ENCODE results near the gene CATSPERD. TPM values are rescaled to one million over a fixed set of nuclear protein-coding genes. Genes with fewer than 3 reads are reported as not detected.
A peak's percentile ranks its signal among the peaks of the same experiment; 100 is the strongest.

Gene CATSPERD
- total RNA-seq, 1 donor from 2014 or later: not detected

DNA sequence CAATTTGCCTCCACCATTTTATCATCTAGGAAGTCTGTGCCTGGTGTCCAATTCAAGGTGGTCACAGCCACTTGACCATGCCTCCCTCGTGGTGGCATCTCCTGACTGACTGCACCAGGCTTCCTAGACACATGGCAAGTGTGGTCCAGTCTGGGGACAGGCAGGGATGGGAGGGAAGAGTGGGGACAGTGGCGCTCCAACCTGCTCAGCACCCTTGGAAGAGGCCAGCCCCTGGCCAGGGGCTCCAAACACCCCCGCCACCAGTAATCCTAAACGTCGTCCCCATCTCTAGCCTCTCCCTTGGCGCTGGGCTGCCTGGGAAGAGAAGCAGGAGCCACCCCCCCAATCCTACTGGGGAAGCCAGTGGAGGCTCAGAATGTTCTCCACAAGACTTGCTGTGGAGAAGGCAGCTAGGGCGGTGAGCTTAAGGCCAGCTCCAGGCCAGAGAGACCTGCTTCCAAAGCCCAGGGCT is 27.7 kb upstream of the CATSPERD start:
- FAIRE-seq (no peak), DNase-seq (ENCODE audit: low read depth) (no peak)
- Mint-ChIP-seq H3K4me1 (ENCODE audit: low read depth, unreplicated experiment) (peaks cover 10% of the 10 kb centered on the region), H3K9me3 (ENCODE audit: unreplicated experiment) (peaks cover 3% of the 10 kb centered on the region), H3K4me3 (ENCODE audit: unreplicated experiment) (peak overlapping the region; percentile 99), H3K36me3 (ENCODE audit: low read depth, unreplicated experiment) (peaks cover 13% of the 10 kb centered on the region), H3K27ac (ENCODE audit: unreplicated experiment) (peak overlapping the region; percentile 58), H3K27me3 (ENCODE audit: low read depth, unreplicated experiment) (no peaks in the 10 kb centered on the region)
- H3K4me3 ChIP-seq (ENCODE audit: insufficient read depth, low read depth, low read length): no peak overlapping the region
- TF ChIP-seq EZH2 (IDR thresholded peaks at IDR 0.05; ENCODE audit: insufficient read depth, low read length): no peak
- TF ChIP-seq, protein P1, sequence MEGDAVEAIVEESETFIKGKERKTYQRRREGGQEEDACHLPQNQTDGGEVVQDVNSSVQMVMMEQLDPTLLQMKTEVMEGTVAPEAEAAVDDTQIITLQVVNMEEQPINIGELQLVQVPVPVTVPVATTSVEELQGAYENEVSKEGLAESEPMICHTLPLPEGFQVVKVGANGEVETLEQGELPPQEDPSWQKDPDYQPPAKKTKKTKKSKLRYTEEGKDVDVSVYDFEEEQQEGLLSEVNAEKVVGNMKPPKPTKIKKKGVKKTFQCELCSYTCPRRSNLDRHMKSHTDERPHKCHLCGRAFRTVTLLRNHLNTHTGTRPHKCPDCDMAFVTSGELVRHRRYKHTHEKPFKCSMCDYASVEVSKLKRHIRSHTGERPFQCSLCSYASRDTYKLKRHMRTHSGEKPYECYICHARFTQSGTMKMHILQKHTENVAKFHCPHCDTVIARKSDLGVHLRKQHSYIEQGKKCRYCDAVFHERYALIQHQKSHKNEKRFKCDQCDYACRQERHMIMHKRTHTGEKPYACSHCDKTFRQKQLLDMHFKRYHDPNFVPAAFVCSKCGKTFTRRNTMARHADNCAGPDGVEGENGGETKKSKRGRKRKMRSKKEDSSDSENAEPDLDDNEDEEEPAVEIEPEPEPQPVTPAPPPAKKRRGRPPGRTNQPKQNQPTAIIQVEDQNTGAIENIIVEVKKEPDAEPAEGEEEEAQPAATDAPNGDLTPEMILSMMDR (IDR thresholded peaks at IDR 0.05; ENCODE audit: insufficient read depth, low read depth, low read length): no peak
- H2AFZ ChIP-seq (ENCODE audit: low read depth, low read length): no peak overlapping the region
- H3K9ac ChIP-seq (ENCODE audit: low read length): no peak overlapping the region
- H3K4me1 ChIP-seq (ENCODE audit: insufficient read depth, low read length): peaks cover 8% of the 10 kb centered on the region
- H4K20me1 ChIP-seq (ENCODE audit: insufficient read depth, low read length): peaks cover 74% of the 10 kb centered on the region
- H3K4me2 ChIP-seq (ENCODE audit: low read length): peak overlapping the region; percentile 86
- H3K27ac ChIP-seq (ENCODE audit: low read depth, low read length): no peak overlapping the region
- peaks cover 11% of the 10 kb centered on the region for H3K36me3 ChIP-seq (ENCODE audit: insufficient read depth, low read length)
- H3K79me2 ChIP-seq (ENCODE audit: insufficient read depth, low read length): peaks cover 71% of the 10 kb centered on the region
- no peaks in the 10 kb centered on the region for H3K9me3 ChIP-seq (ENCODE audit: insufficient read depth, low read depth, low read length)
- H3K27me3 ChIP-seq (ENCODE audit: insufficient read depth, low read length): no peaks in the 10 kb centered on the region

DNA sequence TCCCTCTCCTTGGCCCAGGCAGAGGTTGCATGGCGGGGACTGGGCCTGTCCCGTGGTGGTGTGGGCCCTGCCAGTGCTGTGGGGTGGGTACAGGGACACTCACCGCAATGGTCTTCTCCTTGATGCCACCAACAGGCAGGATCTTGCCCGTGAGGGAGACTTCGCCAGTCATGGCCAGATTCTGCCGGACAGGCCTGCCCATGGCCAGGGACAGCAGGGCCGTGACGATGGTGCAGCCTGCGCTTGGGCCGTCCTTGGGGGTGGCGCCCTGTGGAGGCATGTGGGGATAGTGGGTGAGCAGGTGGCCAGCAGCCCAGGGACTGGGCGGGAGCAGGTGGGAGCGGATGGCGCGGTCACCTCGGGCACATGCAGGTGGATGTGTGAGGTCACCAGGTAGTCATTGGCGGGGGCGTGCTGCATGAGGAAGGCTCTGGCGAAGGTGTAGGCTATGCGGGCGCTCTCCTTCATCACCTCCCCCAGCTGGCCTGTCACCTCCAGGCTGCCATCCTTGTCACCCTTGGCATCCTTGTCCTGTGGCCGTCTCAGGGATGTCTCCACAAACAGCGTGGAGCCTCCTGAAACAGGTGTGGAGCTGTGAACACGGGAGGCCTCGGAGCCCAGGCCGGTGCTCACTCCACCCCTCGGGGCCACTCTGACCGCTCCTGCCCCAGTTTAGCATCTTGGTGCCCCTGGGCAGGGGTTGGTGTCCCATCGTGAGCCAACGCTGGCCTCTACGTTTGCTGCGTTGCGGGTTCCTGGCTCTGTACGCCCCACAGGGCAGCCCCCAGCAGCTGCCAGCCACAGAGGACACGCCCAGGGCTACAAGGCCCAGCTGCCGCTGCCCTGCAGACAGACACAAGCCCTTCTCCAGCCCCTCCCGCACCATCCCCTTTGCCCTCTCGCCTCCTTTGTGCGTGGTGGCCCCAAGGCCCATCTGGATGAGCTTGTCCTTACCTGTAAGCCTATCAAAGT is 27.0 kb upstream of the CATSPERD start:
- Histone ChIP-seq H2AFZ (ENCODE audit: low read depth, low read length) (no peak overlapping the region), H4K20me1 (ENCODE audit: insufficient read depth, low read length) (peaks cover 80% of the 10 kb centered on the region), H3K79me2 (ENCODE audit: insufficient read depth, low read length) (peaks cover 71% of the 10 kb centered on the region), H3K4me2 (ENCODE audit: low read length) (no peak overlapping the region), H3K36me3 (ENCODE audit: insufficient read depth, low read length) (peaks cover 11% of the 10 kb centered on the region), H3K27me3 (ENCODE audit: insufficient read depth, low read length) (no peaks in the 10 kb centered on the region), H3K4me1 (ENCODE audit: insufficient read depth, low read length) (peaks cover 8% of the 10 kb centered on the region), H3K27ac (ENCODE audit: low read depth, low read length) (no peak overlapping the region), H3K4me3 (ENCODE audit: insufficient read depth, low read depth, low read length) (no peak overlapping the region), H3K9ac (ENCODE audit: low read length) (no peak overlapping the region), H3K9me3 (ENCODE audit: insufficient read depth, low read depth, low read length) (no peaks in the 10 kb centered on the region)
- FAIRE-seq (no peak), DNase-seq (ENCODE audit: low read depth) (no peak)
- H3K9me3 Mint-ChIP-seq (ENCODE audit: unreplicated experiment): no peaks in the 10 kb centered on the region
- H3K27me3 Mint-ChIP-seq (ENCODE audit: low read depth, unreplicated experiment): no peaks in the 10 kb centered on the region
- H3K4me1 Mint-ChIP-seq (ENCODE audit: low read depth, unreplicated experiment): peaks cover 10% of the 10 kb centered on the region
- TF ChIP-seq, protein P1 (IDR thresholded peaks at IDR 0.05; ENCODE audit: insufficient read depth, low read depth, low read length): no peak
- no peak for TF ChIP-seq EZH2 (IDR thresholded peaks at IDR 0.05; ENCODE audit: insufficient read depth, low read length)
- H3K27ac Mint-ChIP-seq (ENCODE audit: unreplicated experiment): peak overlapping the region; percentile 58
- no peak overlapping the region for H3K4me3 Mint-ChIP-seq (ENCODE audit: unreplicated experiment)
- peaks cover 13% of the 10 kb centered on the region for H3K36me3 Mint-ChIP-seq (ENCODE audit: low read depth, unreplicated experiment)
